Gastroesophageal sphincter (tissue), 4 donors: ENCODE results near the gene RMI2. TPM values are rescaled to one million over a fixed set of nuclear protein-coding genes. Genes with fewer than 3 reads are reported as not detected.
"Not testable (repeated sequence)": the region's sequence is repeated elsewhere in the genome, so short reads cannot be mapped to it uniquely, and the experiment has no call there.

Source experiments
- ATAC-seq: fragments of 150-250 bp; one replicate; pipeline ENCODE4 v1.9.1; 2016; ENCODE audit warnings: mild to moderate bottlenecking, moderate library complexity
- H3K27ac ChIP-seq, 4 donors: fragments of 200-600 bp; sonication (generic) in 3 of 4; 1 replicate in 3 of 4; 2 replicates in 1 of 4; pipeline ENCODE4 v1.5.1; 2016 to 2019
- H3K27me3 ChIP-seq: fragments of 200-600 bp; sonication (generic); one replicate; pipeline ENCODE4 v1.5.1; 2019
- H3K36me3 ChIP-seq, 2 donors: fragments of 200-600 bp; sonication (generic); one replicate each; pipeline ENCODE4 v1.5.1; 2019; ENCODE audit warnings: control low read depth in 1 of 2
- H3K4me1 ChIP-seq, 3 donors: fragments of 200-600 bp; sonication (generic); 1 replicate in 2 of 3; 2 replicates in 1 of 3; pipeline ENCODE4 v1.5.1; 2016 to 2019; ENCODE audit warnings: control low read depth in 2 of 3
- H3K4me3 ChIP-seq, 2 donors: fragments of 200-600 bp; sonication (generic); one replicate each; pipeline ENCODE4 v1.5.1; 2019; ENCODE audit warnings: mild to moderate bottlenecking in 1 of 2, moderate library complexity in 1 of 2
- H3K9me3 ChIP-seq, 3 donors: fragments of 200-600 bp; sonication (generic); one replicate each; pipeline ENCODE4 v1.5.1; 2017 to 2019; ENCODE audit warnings: control low read depth in 2 of 3
- EP300 ChIP-seq: sonication (generic); formaldehyde crosslinking; IDR thresholded peaks from one replicate; pipeline ENCODE4 v1.6.1; 2017; ENCODE audit warnings: antibody characterized with exemption, mild to moderate bottlenecking
- POLR2A ChIP-seq, 2 donors: fragments of 450-650 bp; IDR thresholded peaks; one replicate each; pipeline ENCODE4 v1.6.1; 2017; ENCODE audit warnings: antibody characterized with exemption in 2 of 2, mild to moderate bottlenecking in 2 of 2, moderate library complexity in 1 of 2
- POLR2AphosphoS5 ChIP-seq: sonication (generic); formaldehyde crosslinking; IDR thresholded peaks from one replicate; pipeline ENCODE4 v1.6.1; 2017; ENCODE audit warnings: antibody characterized with exemption
- WGBS, 2 donors: methylation state at CpG; one replicate each; pipeline ENCODE4 v1.1.5; 2018; ENCODE audit warnings: low coverage in 1 of 2; 5-methylcytosine and 5-hydroxymethylcytosine counted together
- total RNA-seq, 4 donors: library from RNA; depleted of rRNA; stranded (reverse); fragments of >200 nt; gene quantifications; one replicate each; pipeline ENCODE4 v1.1.0, GENCODE V29; 2016
- TF ChIP-seq, protein P1 (sequence below), 4 experiments: fragments of 200-600 bp in 2 of 4; fragments of 450-650 bp in 2 of 4; sonication (generic) in 1 of 4; IDR thresholded peaks; one replicate each; pipeline ENCODE4 v1.5.1; 2017 to 2019; ENCODE audit warnings: antibody characterized with exemption in 4 of 4, mild to moderate bottlenecking in 2 of 4, moderate library complexity in 2 of 4

Gene RMI2
- total RNA-seq, 4 donors from 2014 or later: 0.31 to 1.8 (median 1.4) TPM

DNA sequence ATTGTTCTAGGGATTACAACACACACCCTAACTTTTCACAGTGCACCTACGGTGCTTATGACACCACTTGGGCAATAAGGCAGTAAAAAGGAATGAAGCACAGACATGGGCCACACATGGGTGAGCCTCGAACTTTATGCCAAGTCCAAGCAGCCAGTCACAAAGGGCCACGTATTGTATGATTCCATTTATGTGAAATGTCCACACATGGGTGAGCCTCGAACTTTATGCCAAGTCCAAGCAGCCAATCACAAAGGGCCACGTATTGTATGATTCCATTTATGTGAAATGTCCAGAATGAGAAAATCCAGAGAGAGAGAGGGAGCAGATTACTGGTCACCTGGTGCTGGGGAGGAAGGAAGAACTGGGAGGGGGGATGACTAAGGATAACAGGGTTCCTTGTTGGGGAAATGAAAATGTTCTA is 22.2 kb downstream of the RMI2 start:
- no peak overlapping the region for H3K4me3 ChIP-seq
- TF ChIP-seq EP300 (no peak), POLR2A (IDR thresholded peaks at IDR 0.05) (no peak), POLR2AphosphoS5 (no peak)
- TF ChIP-seq, protein P1, sequence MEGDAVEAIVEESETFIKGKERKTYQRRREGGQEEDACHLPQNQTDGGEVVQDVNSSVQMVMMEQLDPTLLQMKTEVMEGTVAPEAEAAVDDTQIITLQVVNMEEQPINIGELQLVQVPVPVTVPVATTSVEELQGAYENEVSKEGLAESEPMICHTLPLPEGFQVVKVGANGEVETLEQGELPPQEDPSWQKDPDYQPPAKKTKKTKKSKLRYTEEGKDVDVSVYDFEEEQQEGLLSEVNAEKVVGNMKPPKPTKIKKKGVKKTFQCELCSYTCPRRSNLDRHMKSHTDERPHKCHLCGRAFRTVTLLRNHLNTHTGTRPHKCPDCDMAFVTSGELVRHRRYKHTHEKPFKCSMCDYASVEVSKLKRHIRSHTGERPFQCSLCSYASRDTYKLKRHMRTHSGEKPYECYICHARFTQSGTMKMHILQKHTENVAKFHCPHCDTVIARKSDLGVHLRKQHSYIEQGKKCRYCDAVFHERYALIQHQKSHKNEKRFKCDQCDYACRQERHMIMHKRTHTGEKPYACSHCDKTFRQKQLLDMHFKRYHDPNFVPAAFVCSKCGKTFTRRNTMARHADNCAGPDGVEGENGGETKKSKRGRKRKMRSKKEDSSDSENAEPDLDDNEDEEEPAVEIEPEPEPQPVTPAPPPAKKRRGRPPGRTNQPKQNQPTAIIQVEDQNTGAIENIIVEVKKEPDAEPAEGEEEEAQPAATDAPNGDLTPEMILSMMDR (IDR thresholded peaks at IDR 0.05): no peak
- no peaks in the 10 kb centered on the region for H3K36me3 ChIP-seq
- H3K4me1 ChIP-seq: no peaks in the 10 kb centered on the region
- no peaks in the 10 kb centered on the region for H3K9me3 ChIP-seq
- ATAC-seq: no peak
- H3K27me3 ChIP-seq: no peaks in the 10 kb centered on the region
- H3K27ac ChIP-seq: no peak overlapping the region
- 83 to 88% methylated on average over 1 to 5 of the region's 5 CpGs for WGBS, 2 donors

DNA sequence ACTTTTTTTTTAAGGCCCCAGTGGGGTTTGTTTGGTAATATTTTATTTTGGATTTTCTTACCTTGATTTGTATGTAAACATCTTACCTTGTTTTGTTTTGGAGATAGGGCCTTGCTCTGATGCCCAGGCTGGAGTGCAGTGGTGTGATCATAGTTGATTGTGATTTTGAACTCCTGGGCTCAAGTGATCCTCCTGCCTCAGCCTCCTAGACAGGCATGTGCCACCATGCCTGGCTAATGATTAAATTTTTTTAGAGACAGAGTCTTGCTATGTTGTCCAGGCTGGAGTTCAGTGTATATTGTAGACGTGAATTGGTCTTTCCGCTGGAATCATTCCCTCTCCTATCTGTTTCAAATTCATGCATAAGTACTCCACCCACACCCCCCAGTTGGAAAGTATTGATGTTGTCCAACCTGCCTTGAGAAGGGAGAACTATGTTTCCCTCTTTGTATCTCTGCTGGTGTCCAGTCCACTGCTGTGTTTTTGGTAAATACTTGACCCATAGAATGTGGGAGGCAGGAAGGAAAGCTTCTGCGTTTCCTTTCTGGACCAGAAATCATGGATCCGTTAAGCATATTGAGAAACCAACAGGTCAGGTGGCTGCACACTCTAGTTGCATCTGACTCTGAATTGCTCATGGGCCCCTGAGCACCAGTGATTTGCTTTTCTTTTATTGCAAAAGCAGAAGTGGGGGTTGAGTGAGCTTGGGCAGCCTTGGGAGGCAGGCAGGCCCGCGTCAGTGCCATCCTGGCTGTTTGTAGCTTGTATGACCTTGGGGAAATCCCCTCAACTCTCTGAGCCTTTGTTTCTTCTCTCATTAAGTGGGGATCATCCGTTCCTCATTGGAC is 25.0 kb downstream of the RMI2 start:
- H3K4me3 ChIP-seq: no peak overlapping the region
- 45 to 95% methylated on average over 2 to 5 of the region's 7 CpGs for WGBS, 2 donors
- no peaks in the 10 kb centered on the region for H3K4me1 ChIP-seq
- TF ChIP-seq, protein P1 (IDR thresholded peaks at IDR 0.05): no peak
- TF ChIP-seq EP300: no peak
- TF ChIP-seq POLR2A (IDR thresholded peaks at IDR 0.05): no peak
- no peaks in the 10 kb centered on the region for H3K27me3 ChIP-seq
- no peaks in the 10 kb centered on the region for H3K36me3 ChIP-seq
- no peaks in the 10 kb centered on the region for H3K9me3 ChIP-seq
- ATAC-seq: no peak
- no peak overlapping the region for H3K27ac ChIP-seq

DNA sequence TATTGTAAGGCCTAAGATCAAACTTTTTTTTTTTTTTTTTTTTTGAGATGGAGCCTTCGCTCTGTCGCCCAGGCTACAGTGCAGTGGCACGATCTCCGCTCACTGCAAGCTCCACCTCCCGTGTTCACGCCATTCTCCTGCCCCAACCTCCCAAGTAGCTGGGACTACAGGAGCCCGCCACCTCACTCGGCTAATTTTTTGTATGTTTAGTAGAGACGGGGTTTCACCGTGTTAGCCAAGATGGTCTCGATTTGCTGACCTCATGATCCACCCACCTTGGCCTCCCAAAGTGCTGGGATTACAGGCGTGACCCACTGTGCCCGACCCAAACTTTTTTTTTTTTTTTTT is 25.6 kb downstream of the RMI2 start:
- not testable (repeated sequence) for H3K36me3 ChIP-seq, ATAC-seq
- 84% methylated on average over 13 of the region's 13 CpGs; no CpG with 5 or more reads in 1 of the 2 donors for WGBS, 2 donors

DNA sequence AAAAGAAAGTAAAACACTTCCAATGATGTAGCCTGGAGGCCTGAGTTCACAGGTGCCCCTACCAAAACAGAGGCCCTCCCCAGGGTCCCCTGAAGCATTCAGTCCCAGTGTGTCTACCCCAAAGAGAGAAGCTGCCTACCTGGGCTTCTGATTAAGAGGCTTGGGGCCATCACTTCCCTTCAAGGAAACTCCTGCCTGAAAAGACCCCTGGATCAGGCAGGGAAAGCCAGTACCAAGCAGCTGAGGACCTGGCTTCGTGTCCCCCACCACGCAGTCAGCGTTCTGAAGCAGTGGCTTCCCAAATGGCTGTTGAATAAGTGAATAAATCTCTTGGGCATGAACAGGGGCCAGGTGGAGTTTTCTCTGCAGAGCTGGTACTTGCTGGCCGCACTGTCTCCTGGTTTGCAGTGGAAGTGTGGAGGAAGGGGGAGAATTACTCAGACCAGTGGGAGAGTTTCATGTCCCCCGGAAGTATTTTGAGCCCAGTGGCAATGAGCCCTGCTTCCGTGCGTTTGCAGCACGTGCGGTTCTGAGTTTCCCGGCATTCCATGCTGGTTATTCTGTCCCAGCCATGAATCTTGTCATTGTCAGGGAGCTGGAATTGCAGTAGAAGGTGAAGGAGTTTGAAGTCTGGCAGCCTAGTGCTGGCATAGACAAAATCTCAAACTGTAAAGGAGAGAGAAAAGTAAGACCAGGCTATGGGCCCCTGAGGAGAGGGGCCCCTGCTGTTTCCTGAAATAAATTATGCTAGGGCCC is 27.0 kb downstream of the RMI2 start:
- Histone ChIP-seq H3K36me3 (no peaks in the 10 kb centered on the region), H3K27me3 (no peaks in the 10 kb centered on the region), H3K9me3 (no peaks in the 10 kb centered on the region), H3K4me1 (no peaks in the 10 kb centered on the region), H3K4me3 (no peak overlapping the region), H3K27ac (no peak overlapping the region)
- ATAC-seq: no peak
- TF ChIP-seq, protein P1 (IDR thresholded peaks at IDR 0.05): no peak
- TF ChIP-seq EP300 (no peak), POLR2AphosphoS5 (no peak), POLR2A (IDR thresholded peaks at IDR 0.05) (no peak)
- 20 to 75% methylated on average over 1 to 2 of the region's 10 CpGs for WGBS, 2 donors

More for the DNA sequence above, 25.6 kb downstream of the RMI2 start:
- not testable (repeated sequence) for H3K27ac ChIP-seq, H3K4me1 ChIP-seq, H3K9me3 ChIP-seq, H3K4me3 ChIP-seq, H3K27me3 ChIP-seq

DNA sequence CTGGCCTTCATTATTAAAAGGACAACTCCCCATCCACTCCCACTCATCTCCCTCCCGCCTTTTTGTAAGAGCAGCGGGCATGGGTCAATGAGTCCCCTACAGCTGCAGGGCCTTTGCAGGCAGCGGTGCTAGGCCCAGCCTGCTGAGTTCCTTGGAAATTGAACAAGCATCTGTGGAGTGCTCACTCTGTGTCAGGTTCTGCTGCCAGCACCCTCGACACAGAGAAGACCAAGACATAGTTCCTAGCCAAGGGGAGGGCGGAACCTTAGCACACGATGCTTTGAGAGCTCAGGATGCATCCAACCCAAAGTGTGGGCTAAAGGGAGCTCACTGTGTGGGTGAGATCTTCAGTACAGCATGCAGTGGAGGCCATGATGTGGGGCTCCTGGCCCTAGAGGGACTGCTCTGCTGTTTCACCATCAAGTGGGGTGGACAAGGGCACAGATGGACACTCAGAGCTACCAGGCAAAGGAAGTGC is 27.6 kb downstream of the RMI2 start:
- WGBS, 2 donors: 60% methylated on average over 1 of the region's 6 CpGs; no CpG with 5 or more reads in 1 of the 2 donors
- H3K4me3 ChIP-seq: no peak overlapping the region
- ATAC-seq: no peak
- no peaks in the 10 kb centered on the region for H3K27me3 ChIP-seq
- H3K27ac ChIP-seq: no peak overlapping the region
- H3K36me3 ChIP-seq: no peaks in the 10 kb centered on the region
- no peaks in the 10 kb centered on the region for H3K9me3 ChIP-seq
- no peak for TF ChIP-seq POLR2AphosphoS5
- TF ChIP-seq EP300: no peak
- TF ChIP-seq, protein P1 (IDR thresholded peaks at IDR 0.05): no peak
- TF ChIP-seq POLR2A (IDR thresholded peaks at IDR 0.05): no peak
- H3K4me1 ChIP-seq: no peaks in the 10 kb centered on the region
